Measurements from ENCODE around the gene HRH3. TPM values are rescaled to one million over a fixed set of nuclear protein-coding genes. Genes with fewer than 3 reads are reported as not detected.

The HRH3 gene
- total RNA-seq, 2 donors from 2014 or later: not detected

DNA sequence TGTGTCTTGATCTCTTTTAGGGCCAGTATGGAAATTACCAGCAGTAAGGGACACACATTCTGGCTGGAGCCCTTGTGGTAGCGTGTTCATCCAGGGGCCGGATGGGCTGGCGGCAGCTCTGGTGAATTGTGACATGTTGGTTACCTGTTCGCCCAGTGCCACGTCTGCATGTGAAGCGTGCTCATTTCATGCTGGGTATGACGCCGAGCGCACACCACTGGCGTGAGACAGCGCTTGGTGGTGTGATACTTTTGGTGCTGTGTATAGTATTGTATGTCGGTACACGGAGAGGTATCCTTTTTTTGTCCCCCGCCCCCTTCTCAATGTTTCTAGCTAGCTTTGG, 40.9 kb downstream of the HRH3 start:
- no peak for DNase-seq (ENCODE audit: low spot score)
- Histone ChIP-seq H3K9me3 (no peaks in the 10 kb centered on the region), H3K27ac (peak overlapping the region; percentile 31 to 53), H3K4me1 (ENCODE audit: control insufficient read depth in 1 of 2, low read depth in 2 of 2) (peaks cover 6 to 15% of the 10 kb centered on the region in 2 donors), H3K4me3 (no peak overlapping the region), H3K27me3 (replicated peaks; ENCODE audit: insufficient read depth) (no peaks in the 10 kb centered on the region), H3K36me3 (peaks cover 8% of the 10 kb centered on the region)
- TF ChIP-seq, protein P1, sequence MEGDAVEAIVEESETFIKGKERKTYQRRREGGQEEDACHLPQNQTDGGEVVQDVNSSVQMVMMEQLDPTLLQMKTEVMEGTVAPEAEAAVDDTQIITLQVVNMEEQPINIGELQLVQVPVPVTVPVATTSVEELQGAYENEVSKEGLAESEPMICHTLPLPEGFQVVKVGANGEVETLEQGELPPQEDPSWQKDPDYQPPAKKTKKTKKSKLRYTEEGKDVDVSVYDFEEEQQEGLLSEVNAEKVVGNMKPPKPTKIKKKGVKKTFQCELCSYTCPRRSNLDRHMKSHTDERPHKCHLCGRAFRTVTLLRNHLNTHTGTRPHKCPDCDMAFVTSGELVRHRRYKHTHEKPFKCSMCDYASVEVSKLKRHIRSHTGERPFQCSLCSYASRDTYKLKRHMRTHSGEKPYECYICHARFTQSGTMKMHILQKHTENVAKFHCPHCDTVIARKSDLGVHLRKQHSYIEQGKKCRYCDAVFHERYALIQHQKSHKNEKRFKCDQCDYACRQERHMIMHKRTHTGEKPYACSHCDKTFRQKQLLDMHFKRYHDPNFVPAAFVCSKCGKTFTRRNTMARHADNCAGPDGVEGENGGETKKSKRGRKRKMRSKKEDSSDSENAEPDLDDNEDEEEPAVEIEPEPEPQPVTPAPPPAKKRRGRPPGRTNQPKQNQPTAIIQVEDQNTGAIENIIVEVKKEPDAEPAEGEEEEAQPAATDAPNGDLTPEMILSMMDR (IDR thresholded peaks at IDR 0.05): no peak
- no peak for ATAC-seq (ENCODE audit: insufficient number of reproducible peaks, low FRiP score, low read depth)

DNA sequence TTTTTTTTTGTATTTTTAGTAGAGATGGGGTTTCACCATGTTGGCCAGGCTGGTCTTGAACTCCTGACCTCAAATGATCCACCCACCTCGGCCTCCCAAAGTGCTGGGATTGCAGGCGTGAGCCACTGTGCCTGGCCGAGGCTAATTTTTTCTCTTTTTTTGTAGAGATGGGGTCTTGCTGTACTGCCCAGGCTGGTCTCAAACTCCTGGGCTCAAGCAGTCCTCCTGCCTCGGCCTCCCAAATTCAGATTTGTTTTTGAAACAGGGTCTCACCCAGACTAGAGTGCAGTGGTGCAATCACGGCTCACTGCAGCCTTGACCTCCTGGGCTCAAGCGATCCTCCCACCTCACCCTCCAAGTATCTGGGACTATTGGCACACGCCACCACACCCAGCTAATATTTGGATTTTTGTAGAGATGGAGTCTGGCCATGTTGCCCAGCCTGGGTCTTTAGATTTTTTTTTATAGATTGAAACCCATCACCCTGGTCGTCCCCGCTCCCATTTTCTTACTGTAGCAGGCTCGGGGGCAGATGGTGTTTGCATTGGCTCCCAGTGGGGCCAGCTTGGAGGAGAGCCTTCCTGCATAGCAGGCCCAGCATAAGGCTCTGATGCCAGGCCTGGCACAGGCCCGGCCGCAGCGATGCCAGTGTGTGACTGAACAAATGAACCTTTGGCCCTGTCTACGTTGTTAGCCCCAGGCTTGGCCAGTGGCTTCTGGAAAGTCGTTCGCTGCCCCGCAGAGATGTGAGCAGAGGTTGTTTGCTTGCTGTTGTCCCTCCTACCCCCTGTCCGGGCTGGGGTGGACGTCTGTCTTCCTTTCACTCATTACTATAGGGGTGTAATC, 41.5 kb downstream of the HRH3 start:
- Histone ChIP-seq H3K9me3 (no peaks in the 10 kb centered on the region), H3K4me3 (no peak overlapping the region), H3K27me3 (replicated peaks; ENCODE audit: insufficient read depth) (no peaks in the 10 kb centered on the region), H3K27ac (peak overlapping the region; percentile 31 to 53), H3K4me1 (ENCODE audit: control insufficient read depth in 1 of 2, low read depth in 2 of 2) (peaks cover 2 to 9% of the 10 kb centered on the region in 2 donors), H3K36me3 (peaks cover 9% of the 10 kb centered on the region)
- ATAC-seq (ENCODE audit: insufficient number of reproducible peaks, low FRiP score, low read depth): no peak
- DNase-seq (ENCODE audit: low spot score): no peak
- TF ChIP-seq, protein P1 (IDR thresholded peaks at IDR 0.05): no peak

DNA sequence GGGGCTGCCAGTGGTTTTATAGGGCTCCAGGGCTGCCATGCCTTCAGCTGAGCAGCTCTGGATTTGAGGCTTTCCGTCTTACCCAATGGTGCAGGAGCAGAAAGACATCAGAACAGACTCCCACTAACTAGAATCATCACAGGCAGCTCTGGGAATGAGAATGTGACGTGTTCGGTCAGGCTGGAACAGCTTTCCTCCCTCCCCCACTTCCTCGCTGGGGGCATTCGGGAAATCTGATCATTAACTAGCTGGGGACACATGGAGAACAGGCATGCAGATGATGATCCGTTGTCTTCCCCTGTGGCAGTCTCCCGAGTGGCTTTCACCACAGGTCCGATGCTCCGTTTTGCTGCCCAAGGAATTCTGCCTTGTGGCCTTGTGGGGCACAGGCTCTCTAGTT, 42.8 kb downstream of the HRH3 start:
- no peak overlapping the region for H3K27ac ChIP-seq
- TF ChIP-seq, protein P1 (IDR thresholded peaks at IDR 0.05): no peak
- H3K4me3 ChIP-seq: no peak overlapping the region
- H3K9me3 ChIP-seq: no peaks in the 10 kb centered on the region
- H3K36me3 ChIP-seq: peaks cover 15% of the 10 kb centered on the region
- no peak for ATAC-seq (ENCODE audit: insufficient number of reproducible peaks, low FRiP score, low read depth)
- H3K4me1 ChIP-seq (ENCODE audit: control insufficient read depth in 1 of 2, low read depth in 2 of 2): peaks cover 0 to 6% of the 10 kb centered on the region in 2 donors
- DNase-seq (ENCODE audit: low spot score): no peak
- no peaks in the 10 kb centered on the region for H3K27me3 ChIP-seq (replicated peaks; ENCODE audit: insufficient read depth)

DNA sequence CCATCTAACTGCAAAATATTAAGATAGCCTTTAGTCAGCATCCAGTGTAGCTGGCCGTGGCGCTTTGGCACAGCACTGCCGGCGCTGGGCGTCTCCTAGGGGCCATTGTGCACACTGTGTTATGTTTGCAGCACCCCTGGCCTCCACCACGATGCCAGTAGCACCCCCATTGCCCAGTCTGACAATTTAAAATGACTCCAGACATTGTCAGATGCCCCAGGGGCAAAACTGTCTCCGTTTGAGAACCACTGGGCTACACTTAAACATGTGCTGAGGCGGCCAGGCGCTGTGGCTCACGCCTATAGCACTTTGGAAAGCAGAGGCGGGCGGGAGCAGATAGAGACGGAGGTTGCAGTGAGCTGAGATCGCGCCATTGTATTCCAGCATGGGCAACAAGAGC, 43.2 kb downstream of the HRH3 start:
- Histone ChIP-seq H3K36me3 (peaks cover 15% of the 10 kb centered on the region), H3K9me3 (no peaks in the 10 kb centered on the region), H3K4me1 (ENCODE audit: control insufficient read depth in 1 of 2, low read depth in 2 of 2) (peaks cover 0 to 2% of the 10 kb centered on the region in 2 donors), H3K27ac (no peak overlapping the region), H3K27me3 (replicated peaks; ENCODE audit: insufficient read depth) (no peaks in the 10 kb centered on the region), H3K4me3 (no peak overlapping the region)
- DNase-seq (ENCODE audit: low spot score): no peak
- no peak for ATAC-seq (ENCODE audit: insufficient number of reproducible peaks, low FRiP score, low read depth)
- TF ChIP-seq, protein P1 (IDR thresholded peaks at IDR 0.05): no peak

DNA sequence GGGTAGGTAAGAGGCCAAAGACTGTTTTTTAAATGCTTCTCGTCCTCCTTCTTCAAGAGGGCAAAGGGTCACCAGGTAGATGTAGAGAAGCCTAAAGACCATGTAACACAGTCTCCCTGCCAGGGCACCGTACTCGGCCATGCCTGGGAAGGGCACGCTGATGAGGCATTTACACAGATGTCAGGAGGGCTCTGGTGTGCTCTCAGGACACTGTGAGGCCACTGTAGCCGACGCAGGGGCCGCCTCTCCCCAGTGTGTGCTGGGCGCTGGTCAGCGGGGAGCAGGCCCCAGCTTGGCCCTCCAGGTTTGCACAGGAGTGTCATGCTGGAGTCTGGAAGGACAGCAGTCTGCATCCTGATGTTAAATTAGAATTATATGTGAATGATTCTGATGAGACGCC, 44.4 kb downstream of the HRH3 start:
- ATAC-seq (ENCODE audit: insufficient number of reproducible peaks, low FRiP score, low read depth) (no peak), DNase-seq (ENCODE audit: low spot score) (no peak)
- Histone ChIP-seq H3K9me3 (no peaks in the 10 kb centered on the region), H3K27me3 (replicated peaks; ENCODE audit: insufficient read depth) (no peaks in the 10 kb centered on the region), H3K27ac (no peak overlapping the region), H3K4me1 (ENCODE audit: control insufficient read depth in 1 of 2, low read depth in 2 of 2) (no peaks in the 10 kb centered on the region), H3K4me3 (no peak overlapping the region), H3K36me3 (peaks cover 15% of the 10 kb centered on the region)
- TF ChIP-seq, protein P1 (IDR thresholded peaks at IDR 0.05): no peak

Data from thoracic aorta (tissue), 2 donors.